Fibroblast of skin of left quadriceps (primary cell): ENCODE results near the gene CLEC4M.
"Not testable (repeated sequence)": the region's sequence is repeated elsewhere in the genome, so short reads cannot be mapped to it uniquely, and the experiment has no call there.

ENCODE experiments used
- DNase-seq, 2 experiments: peaks; one replicate each; pipeline ENCODE4 v3.0.0-alpha.2; 2013; ENCODE audit warnings: low read depth in 2 of 2

Gene CLEC4M

GRCh38 chr19:7773841-7774240 is 10.8 kb downstream of the CLEC4M start:
- no peak for DNase-seq

GRCh38 chr19:7775761-7776160 is 12.7 kb downstream of the CLEC4M start:
- DNase-seq: no peak

- DNase-seq: no peak
Observed at GRCh38 chr19:7778081-7778480, 15.0 kb downstream of the CLEC4M start.

GRCh38 chr19:7779631-7780486 is 16.8 kb downstream of the CLEC4M start:
- DNase-seq: no peak

- no peak for DNase-seq
Observed at GRCh38 chr19:7781157-7781556, 18.1 kb downstream of the CLEC4M start.

GRCh38 chr19:7783991-7784423 is 21.0 kb downstream of the CLEC4M start:
- no peak for DNase-seq

- no peak for DNase-seq
Observed at GRCh38 chr19:7784856-7785255, 21.8 kb downstream of the CLEC4M start.

- no peak for DNase-seq
Observed at GRCh38 chr19:7787141-7787540, 24.1 kb downstream of the CLEC4M start.

- DNase-seq: no peak
Observed at GRCh38 chr19:7787602-7788177, 24.6 kb downstream of the CLEC4M start.

GRCh38 chr19:7788178-7788932 is 25.3 kb downstream of the CLEC4M start:
- no peak for DNase-seq

GRCh38 chr19:7788933-7789323 is 25.9 kb downstream of the CLEC4M start:
- DNase-seq: no peak

- DNase-seq: no peak
Observed at GRCh38 chr19:7789447-7789846, 26.4 kb downstream of the CLEC4M start.

- DNase-seq: no peak
Observed at GRCh38 chr19:7790416-7790815, 27.4 kb downstream of the CLEC4M start.

GRCh38 chr19:7792281-7792680 is 29.2 kb downstream of the CLEC4M start:
- no peak for DNase-seq

- not testable (repeated sequence) for DNase-seq
Observed at GRCh38 chr19:7792701-7793100, 29.7 kb downstream of the CLEC4M start.

GRCh38 chr19:7793493-7793892 is 30.4 kb downstream of the CLEC4M start:
- DNase-seq: no peak

GRCh38 chr19:7795555-7796161 is 32.6 kb downstream of the CLEC4M start:
- DNase-seq: no peak

GRCh38 chr19:7799640-7800355 is 36.8 kb downstream of the CLEC4M start:
- DNase-seq: peak; percentile 20 to 32

GRCh38 chr19:7801020-7801570 is 38.1 kb downstream of the CLEC4M start:
- DNase-seq: no peak

- DNase-seq: no peak
Observed at GRCh38 chr19:7806234-7806633, 43.2 kb downstream of the CLEC4M start.

GRCh38 chr19:7806876-7807275 is 43.8 kb downstream of the CLEC4M start:
- DNase-seq: no peak
